Measurements from ENCODE around the gene SPOCK2.

DNA sequence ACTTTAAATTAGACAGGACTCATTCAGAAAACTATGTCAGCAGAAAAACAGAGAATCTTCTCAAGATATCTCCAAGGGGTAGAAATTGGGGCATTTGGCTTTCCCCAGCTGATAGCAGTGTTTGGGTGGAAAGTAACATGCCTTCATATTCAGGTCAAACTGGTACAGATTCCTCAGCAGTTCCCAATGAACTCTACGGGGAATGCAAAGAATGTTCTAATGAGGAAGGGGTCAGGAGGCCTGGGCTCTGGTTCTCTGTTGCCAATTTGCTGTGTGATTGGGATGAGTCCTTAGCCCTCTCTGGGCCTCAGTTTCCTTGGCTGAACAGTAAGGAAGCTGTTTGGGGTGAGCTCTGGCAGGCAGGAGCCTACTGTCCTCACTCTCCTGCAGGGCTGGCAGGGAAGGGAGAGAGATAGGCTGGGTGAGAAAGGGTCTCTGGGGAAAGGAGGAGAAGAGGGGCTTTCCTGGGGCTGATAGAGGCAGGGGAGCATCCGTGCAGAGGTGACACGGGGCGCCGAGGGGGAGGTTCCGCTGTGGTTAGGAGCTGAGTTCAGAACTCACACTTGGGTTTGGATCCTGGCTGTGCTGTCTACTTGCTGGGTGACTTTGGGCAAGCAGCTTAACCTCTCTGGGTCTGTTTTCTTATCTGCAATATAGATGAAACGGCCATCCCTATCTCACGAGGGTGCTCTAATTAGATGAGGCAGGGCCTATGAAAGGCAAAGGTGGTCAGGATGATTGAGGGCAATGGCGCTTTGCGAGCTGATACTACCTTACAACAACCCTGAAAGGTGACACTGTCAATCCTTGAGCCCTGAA lies 45.1 kb downstream of the SPOCK2 start:
- TF ChIP-seq POLR2AphosphoS5 (IDR thresholded peaks at IDR 0.05; ENCODE audit: borderline replicate concordance, low read depth, low read length) (no peak), EZH2 (IDR thresholded peaks at IDR 0.05) (no peak), FOXP2 (optimal IDR thresholded peaks at IDR 0.05; ENCODE audit: control extremely low read depth, extremely low read length, insufficient read depth) (no peak)

Measured in SK-N-MC (cell line).